ENCODE data around the gene KCNC1. TPM values are rescaled to one million over a fixed set of nuclear protein-coding genes. Genes with fewer than 3 reads are reported as not detected.

The KCNC1 gene
- total and polyA plus RNA-seq, 2 experiments from 2014 or later: 0.11 TPM; not detected in 1

- Mint-ChIP-seq H3K27ac (no peak overlapping the region), H3K27me3 (ENCODE audit: insufficient read depth, low read depth, poor library complexity) (peaks cover 5% of the 10 kb centered on the region), H3K4me3 (no peak overlapping the region), H3K36me3 (ENCODE audit: low read depth) (no peaks in the 10 kb centered on the region), H3K9me3 (no peaks in the 10 kb centered on the region), H3K4me1 (no peaks in the 10 kb centered on the region; the same call in 2 of the 3 replicates)
- H4K20me1 ChIP-seq (replicated peaks; ENCODE audit: insufficient read depth): no peaks in the 10 kb centered on the region
- no peaks in the 10 kb centered on the region for H3K4me1 ChIP-seq (ENCODE audit: insufficient read depth)
- H3K4me3 ChIP-seq: no peak overlapping the region
- H3K9me2 ChIP-seq (ENCODE audit: insufficient read depth): no peaks in the 10 kb centered on the region
- TF ChIP-seq ZNF114 (CRISPR knock-in tag; IDR thresholded peaks at IDR 0.05) (no peak), REST (IDR thresholded peaks at IDR 0.05; ENCODE audit: unreplicated experiment) (no peak), EZH2phosphoT487 (IDR thresholded peaks at IDR 0.05; ENCODE audit: unreplicated experiment) (no peak), CREB1 (CRISPR knock-in tag; IDR thresholded peaks at IDR 0.05; ENCODE audit: low read depth) (no peak), NANOG (IDR thresholded peaks at IDR 0.05; ENCODE audit: borderline replicate concordance) (no peak), EZH2 (IDR thresholded peaks at IDR 0.05; ENCODE audit: low read depth, unreplicated experiment) (no peak), STAT1 (IDR thresholded peaks at IDR 0.05; ENCODE audit: unreplicated experiment) (no peak), ZNF462 (CRISPR knock-in tag; IDR thresholded peaks at IDR 0.05) (no peak), CTCF (conservative IDR thresholded peaks at IDR 0.05; ENCODE audit: low read depth in 2 of 2) (no peak), POLR2AphosphoS5 (IDR thresholded peaks at IDR 0.05; ENCODE audit: low read depth) (no peak), ZNF331 (CRISPR knock-in tag; IDR thresholded peaks at IDR 0.05; ENCODE audit: low read depth) (no peak), JUNB (IDR thresholded peaks at IDR 0.05; ENCODE audit: unreplicated experiment) (no peak), ETS1 (IDR thresholded peaks at IDR 0.05) (no peak)
- H2AFZ ChIP-seq: no peak overlapping the region
- DNase-seq (ENCODE audit: low spot score) (no peak), ATAC-seq (no peak)
- H3K79me2 ChIP-seq (replicated peaks; ENCODE audit: insufficient read depth): no peaks in the 10 kb centered on the region
- H3K27me3 ChIP-seq (ENCODE audit: insufficient read depth): no peaks in the 10 kb centered on the region
- no peak overlapping the region for H3K27ac ChIP-seq (ENCODE audit: low read depth)
- H3F3A ChIP-seq (replicated peaks; ENCODE audit: low read depth): no peaks in the 10 kb centered on the region
- no peaks in the 10 kb centered on the region for H3K36me3 ChIP-seq (ENCODE audit: insufficient read depth)
- H3K4me2 ChIP-seq: no peak overlapping the region
Measured at GRCh38 chr11:17753641-17754040, 19.1 kb downstream of the KCNC1 start.

All from GM23338 (cell line).